ENCODE results near the gene ZRANB2.

DNA sequence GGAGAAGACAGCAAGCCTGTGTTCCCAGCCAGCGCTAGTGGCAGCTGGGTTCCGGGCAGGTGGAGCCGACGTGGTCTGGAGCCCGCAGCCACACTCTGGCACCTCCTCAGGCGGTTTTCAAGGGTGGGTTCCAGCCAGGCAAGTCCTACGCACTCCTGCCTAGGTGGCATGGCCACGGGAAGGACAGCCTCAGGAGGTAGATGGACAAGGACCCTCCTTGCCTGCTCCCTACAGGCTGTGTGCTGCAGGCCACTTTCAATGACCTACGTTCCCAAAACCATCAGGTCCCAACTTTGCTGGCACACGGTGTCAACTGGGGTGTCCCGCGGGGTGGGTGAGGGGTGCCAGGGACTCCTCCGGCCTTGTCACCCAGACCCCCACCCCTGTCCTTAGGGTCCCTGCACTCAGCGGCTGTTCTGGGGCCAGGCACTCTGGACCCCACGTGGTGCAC lies 26.5 kb downstream of the ZRANB2 start:
- TF ChIP-seq EZH2phosphoT487 (IDR thresholded peaks at IDR 0.05; ENCODE audit: insufficient read depth, low read depth) (no peak), EZH2 (IDR thresholded peaks at IDR 0.05; ENCODE audit: insufficient read depth, poor library complexity, severe bottlenecking) (no peak)
